WERI-Rb-1 (cell line): ENCODE data around the gene FBXL17.
A peak's percentile ranks its signal among the peaks of the same experiment; 100 is the strongest.

Experiments
- DNase-seq: peaks from one replicate; pipeline ENCODE4 v3.0.0-alpha.2; 2020
- H3K27ac ChIP-seq: fragments of 250-450 bp; sonication (Bioruptor Pico); 2 replicates; pipeline ENCODE4 v1.5.1; 2020; ENCODE audit warnings: mild to moderate bottlenecking, moderate library complexity
- H3K27me3 ChIP-seq: fragments of 250-450 bp; sonication (Bioruptor Pico); 2 replicates; pipeline ENCODE4 v1.5.1; 2021; ENCODE audit warnings: mild to moderate bottlenecking, low read depth, moderate library complexity; ENCODE audit not compliant: insufficient read depth, severe bottlenecking
- H3K36me3 ChIP-seq: fragments of 250-450 bp; sonication (Bioruptor Pico); 2 replicates; pipeline ENCODE4 v1.5.1; 2020; ENCODE audit warnings: mild to moderate bottlenecking, moderate library complexity
- H3K4me3 ChIP-seq: 2 replicates; pipeline ENCODE4 v1.5.1; 2011; ENCODE audit warnings: low read depth, mild to moderate bottlenecking, control low read depth, low read length
- H3K9me3 ChIP-seq: fragments of 250-450 bp; sonication (Bioruptor Pico); 2 replicates; pipeline ENCODE4 v1.5.1; 2021; ENCODE audit warnings: mild to moderate bottlenecking, moderate library complexity; ENCODE audit not compliant: severe bottlenecking
- CTCF ChIP-seq: IDR thresholded peaks from 2 replicates; pipeline ENCODE4 v1.5.1; 2011; ENCODE audit warnings: low read depth, mild to moderate bottlenecking, control low read depth, inconsistent platforms, low read length

Gene FBXL17

GRCh38 chr5:107958861-107959260 is 423.0 kb downstream of the FBXL17 start:
- TF ChIP-seq CTCF: no peak
- Histone ChIP-seq H3K36me3 (no peaks in the 10 kb centered on the region), H3K27me3 (no peaks in the 10 kb centered on the region), H3K9me3 (no peaks in the 10 kb centered on the region), H3K27ac (no peak overlapping the region), H3K4me3 (no peak overlapping the region)
- DNase-seq: no peak

- DNase-seq: no peak
- no peaks in the 10 kb centered on the region for H3K27me3 ChIP-seq
- H3K4me3 ChIP-seq: no peak overlapping the region
- no peak overlapping the region for H3K27ac ChIP-seq
- no peak for TF ChIP-seq CTCF
- H3K36me3 ChIP-seq: no peaks in the 10 kb centered on the region
- H3K9me3 ChIP-seq: no peaks in the 10 kb centered on the region
Measured at GRCh38 chr5:107958432-107958831, 423.5 kb downstream of the FBXL17 start.

GRCh38 chr5:107957051-107957450 is 424.8 kb downstream of the FBXL17 start:
- Histone ChIP-seq H3K4me3 (no peak overlapping the region), H3K27ac (no peak overlapping the region), H3K36me3 (no peaks in the 10 kb centered on the region), H3K9me3 (no peaks in the 10 kb centered on the region), H3K27me3 (no peaks in the 10 kb centered on the region)
- peak; percentile 32 for DNase-seq
- no peak for TF ChIP-seq CTCF

GRCh38 chr5:107955321-107955720 is 426.6 kb downstream of the FBXL17 start:
- Histone ChIP-seq H3K27ac (no peak overlapping the region), H3K4me3 (no peak overlapping the region), H3K36me3 (no peaks in the 10 kb centered on the region), H3K9me3 (no peaks in the 10 kb centered on the region), H3K27me3 (no peaks in the 10 kb centered on the region)
- DNase-seq: no peak
- no peak for TF ChIP-seq CTCF

- Histone ChIP-seq H3K27ac (no peak overlapping the region), H3K36me3 (no peaks in the 10 kb centered on the region), H3K9me3 (no peaks in the 10 kb centered on the region), H3K4me3 (no peak overlapping the region), H3K27me3 (no peaks in the 10 kb centered on the region)
- no peak for TF ChIP-seq CTCF
- no peak for DNase-seq
Measured at GRCh38 chr5:107954254-107954653, 427.6 kb downstream of the FBXL17 start.

- no peaks in the 10 kb centered on the region for H3K9me3 ChIP-seq
- H3K27ac ChIP-seq: no peak overlapping the region
- no peak for DNase-seq
- no peaks in the 10 kb centered on the region for H3K27me3 ChIP-seq
- no peak for TF ChIP-seq CTCF
- H3K4me3 ChIP-seq: no peak overlapping the region
- no peaks in the 10 kb centered on the region for H3K36me3 ChIP-seq
Measured at GRCh38 chr5:107952450-107952849, 429.4 kb downstream of the FBXL17 start.
